PC-3 (cell line): ENCODE results near the gene VGLL2.

Experiments
- EZH2phosphoT487 ChIP-seq: fragments of 300-600 bp; sonication (generic); IDR thresholded peaks from 2 replicates; pipeline ENCODE4 v1.6.1; 2018; ENCODE audit warnings: mild to moderate bottlenecking, antibody characterized with exemption, low read length, borderline replicate concordance
- TF ChIP-seq, protein P1 (sequence below): fragments of 300-600 bp; sonication (generic); conservative IDR thresholded peaks from 2 replicates; pipeline ENCODE4 v1.5.1; 2017; ENCODE audit warnings: antibody characterized with exemption, low read depth, mild to moderate bottlenecking, low read length

DNA sequence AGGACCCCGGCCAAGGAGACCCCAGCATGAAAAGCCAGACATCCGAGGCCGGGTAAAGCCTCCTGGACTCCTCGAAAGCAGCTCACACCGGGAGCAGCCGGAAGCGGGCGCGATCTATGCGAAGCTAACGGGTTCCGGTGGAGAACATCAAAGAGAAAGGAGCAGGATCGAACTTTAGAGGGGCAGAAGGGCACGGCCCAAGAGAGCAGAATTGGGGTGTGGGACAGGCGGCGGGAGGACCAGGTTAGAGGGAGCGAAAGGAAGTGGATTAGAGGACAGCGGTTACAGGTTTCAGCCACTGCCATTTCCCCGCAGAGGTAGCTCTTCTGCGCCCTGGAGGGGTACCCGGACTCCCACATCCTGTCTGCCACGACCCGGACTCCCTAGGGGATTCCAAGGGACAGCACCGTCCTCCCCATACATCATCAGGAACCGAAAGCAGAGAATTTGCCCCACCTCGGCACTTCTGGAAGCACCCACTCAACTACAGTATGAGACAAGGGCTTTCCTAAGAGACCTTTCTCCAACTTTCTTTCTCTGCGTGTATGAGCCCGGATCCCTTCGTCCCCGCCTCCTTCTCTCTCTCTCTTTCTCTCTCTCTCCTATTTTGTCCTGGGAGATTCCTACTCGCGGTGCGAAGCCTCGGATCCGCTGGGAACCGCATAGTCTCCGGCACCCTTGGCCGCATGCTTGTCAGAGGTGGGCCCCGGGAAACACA, 507 bp upstream of the VGLL2 start:
- TF ChIP-seq EZH2phosphoT487, result no peak
- TF ChIP-seq, protein P1, sequence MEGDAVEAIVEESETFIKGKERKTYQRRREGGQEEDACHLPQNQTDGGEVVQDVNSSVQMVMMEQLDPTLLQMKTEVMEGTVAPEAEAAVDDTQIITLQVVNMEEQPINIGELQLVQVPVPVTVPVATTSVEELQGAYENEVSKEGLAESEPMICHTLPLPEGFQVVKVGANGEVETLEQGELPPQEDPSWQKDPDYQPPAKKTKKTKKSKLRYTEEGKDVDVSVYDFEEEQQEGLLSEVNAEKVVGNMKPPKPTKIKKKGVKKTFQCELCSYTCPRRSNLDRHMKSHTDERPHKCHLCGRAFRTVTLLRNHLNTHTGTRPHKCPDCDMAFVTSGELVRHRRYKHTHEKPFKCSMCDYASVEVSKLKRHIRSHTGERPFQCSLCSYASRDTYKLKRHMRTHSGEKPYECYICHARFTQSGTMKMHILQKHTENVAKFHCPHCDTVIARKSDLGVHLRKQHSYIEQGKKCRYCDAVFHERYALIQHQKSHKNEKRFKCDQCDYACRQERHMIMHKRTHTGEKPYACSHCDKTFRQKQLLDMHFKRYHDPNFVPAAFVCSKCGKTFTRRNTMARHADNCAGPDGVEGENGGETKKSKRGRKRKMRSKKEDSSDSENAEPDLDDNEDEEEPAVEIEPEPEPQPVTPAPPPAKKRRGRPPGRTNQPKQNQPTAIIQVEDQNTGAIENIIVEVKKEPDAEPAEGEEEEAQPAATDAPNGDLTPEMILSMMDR, result no peak
